Prostate gland (tissue), 2 donors: ENCODE data around the gene NFATC4. TPM values are rescaled to one million over a fixed set of nuclear protein-coding genes. Genes with fewer than 3 reads are reported as not detected.
A peak's percentile ranks its signal among the peaks of the same experiment; 100 is the strongest.

Experiments used
- DNase-seq: peaks from one replicate; pipeline ENCODE4 v3.0.0-alpha.2; 2019; ENCODE audit warnings: low spot score
- H3K27ac ChIP-seq, 2 donors: fragments of 200-600 bp; sonication (generic); 2 replicates each; pipeline ENCODE4 v1.5.1; 2017 to 2019
- H3K27me3 ChIP-seq: fragments of 200-600 bp; sonication (generic); replicated peaks from 2 replicates; pipeline ENCODE4 v1.5.1; 2019; ENCODE audit not compliant: insufficient read depth
- H3K36me3 ChIP-seq, 2 donors: fragments of 200-600 bp; sonication (generic); 1 replicate in 1 of 2; 2 replicates in 1 of 2; pipeline versions ENCODE4 v1.5.1 to v1.8.1; 2017 to 2019
- H3K4me1 ChIP-seq: fragments of 200-600 bp; sonication (generic); replicated peaks from 2 replicates; pipeline ENCODE4 v1.5.1; 2019
- H3K4me3 ChIP-seq, 2 donors: fragments of 200-600 bp; sonication (generic); 2 replicates each; pipeline ENCODE4 v1.5.1; 2017 to 2019
- H3K9me3 ChIP-seq: fragments of 200-600 bp; sonication (generic); 2 replicates; pipeline ENCODE4 v1.5.1; 2017
- CTCF ChIP-seq, 4 experiments: fragments of 200-600 bp in 2 of 4; fragments of 450-650 bp in 2 of 4; sonication (generic) in 2 of 4; IDR thresholded peaks; 1 replicate in 3 of 4; 2 replicates in 1 of 4; pipeline ENCODE4 v1.5.1; 2016 to 2019; ENCODE audit warnings: antibody characterized with exemption in 4 of 4, mild to moderate bottlenecking in 2 of 4, moderate library complexity in 2 of 4
- POLR2A ChIP-seq: fragments of 450-650 bp; IDR thresholded peaks from one replicate; pipeline ENCODE4 v1.6.1; 2016; ENCODE audit warnings: antibody characterized with exemption, mild to moderate bottlenecking
- POLR2AphosphoS5 ChIP-seq: sonication (generic); formaldehyde crosslinking; IDR thresholded peaks from one replicate; pipeline ENCODE4 v1.6.1; 2017; ENCODE audit warnings: antibody characterized with exemption
- WGBS: methylation state at CpG from one replicate; pipeline ENCODE4 v1.1.5; 2018; 5-methylcytosine and 5-hydroxymethylcytosine counted together
- intact Hi-C: fragments of 100-400 bp; cut with DNase I; formaldehyde crosslinking; loops from one replicate; pipeline ENCODE4 v1.14.2; 2022
- total RNA-seq, 2 donors: library from RNA; depleted of rRNA; stranded (reverse); fragments of >200 nt; gene quantifications; one replicate each; pipeline ENCODE4 v1.1.0, GENCODE V29; 2016

NFATC4 gene
- total RNA-seq, 2 donors from 2014 or later = 6.3 to 41.1 TPM

GRCh38 chr14:24416254-24416931 lies 48.4 kb downstream of the NFATC4 start:
- Histone ChIP-seq H3K36me3 (no peaks in the 10 kb centered on the region), H3K4me3 (no peak overlapping the region), H3K27ac (no peak overlapping the region), H3K4me1 (no peaks in the 10 kb centered on the region), H3K27me3 (no peaks in the 10 kb centered on the region), H3K9me3 (no peaks in the 10 kb centered on the region)
- TF ChIP-seq CTCF (IDR thresholded peaks at IDR 0.05) (no peak), POLR2A (no peak), POLR2AphosphoS5 (no peak)
- 79% methylated on average over 19 of the region's 19 CpGs for WGBS
- DNase-seq = no peak
- intact Hi-C loops = no loop called here

- Histone ChIP-seq H3K4me1 (no peaks in the 10 kb centered on the region), H3K27me3 (no peaks in the 10 kb centered on the region), H3K4me3 (no peak overlapping the region), H3K36me3 (no peaks in the 10 kb centered on the region), H3K27ac (no peak overlapping the region), H3K9me3 (no peaks in the 10 kb centered on the region)
- intact Hi-C loops = no loop called here
- TF ChIP-seq POLR2A (no peak), CTCF (IDR thresholded peaks at IDR 0.05) (no peak), POLR2AphosphoS5 (no peak)
- DNase-seq = no peak
- 81% methylated on average over 15 of the region's 16 CpGs for WGBS
These were observed 49.1 kb downstream of the NFATC4 start for GRCh38 chr14:24416932-24417619.

- TF ChIP-seq CTCF (IDR thresholded peaks at IDR 0.05) (no peak), POLR2AphosphoS5 (no peak), POLR2A (no peak)
- Histone ChIP-seq H3K36me3 (no peaks in the 10 kb centered on the region), H3K9me3 (no peaks in the 10 kb centered on the region), H3K4me3 (no peak overlapping the region), H3K27ac (no peak overlapping the region), H3K4me1 (no peaks in the 10 kb centered on the region), H3K27me3 (no peaks in the 10 kb centered on the region)
- no peak for DNase-seq
- intact Hi-C loops = no loop called here
- 70% methylated on average over 6 of the region's 6 CpGs for WGBS
These were observed 50.0 kb downstream of the NFATC4 start for GRCh38 chr14:24417832-24418491.

- no peak for DNase-seq
- Histone ChIP-seq H3K27ac (no peak overlapping the region), H3K9me3 (no peaks in the 10 kb centered on the region), H3K4me3 (no peak overlapping the region), H3K36me3 (no peaks in the 10 kb centered on the region), H3K27me3 (no peaks in the 10 kb centered on the region), H3K4me1 (no peaks in the 10 kb centered on the region)
- intact Hi-C loops = no loop called here
- WGBS = 32% methylated on average over 6 of the region's 6 CpGs
- TF ChIP-seq POLR2AphosphoS5 (peak; percentile 30), CTCF (IDR thresholded peaks at IDR 0.05) (no peak)
These were observed 50.5 kb downstream of the NFATC4 start for GRCh38 chr14:24418492-24418873.
